Psoas muscle (tissue), 8 donors: Measurements from ENCODE around the gene PPP1R13L. TPM values are rescaled to one million over a fixed set of nuclear protein-coding genes. Genes with fewer than 3 reads are reported as not detected.

ENCODE experiments used
- ATAC-seq, 4 donors: fragments of 200-7000 bp; cut with Tn5 transposase; one replicate each; pipeline ENCODE4 v1.9.1; 2020; ENCODE audit warnings: moderate library complexity in 3 of 4, mild to moderate bottlenecking in 2 of 4
- DNase-seq, 2 donors: peaks; one replicate each; pipeline ENCODE4 v3.0.0-alpha.2; 2020
- H3K27ac ChIP-seq: fragments of 200-600 bp; one replicate; pipeline ENCODE4 v1.8.0; 2022
- H3K27me3 ChIP-seq, 3 donors: fragments of 200-600 bp in 1 of 3; one replicate each; pipeline versions ENCODE4 v1.6.1 to v1.8.0; 2013 to 2022; ENCODE audit warnings: low read length in 2 of 3, mild to moderate bottlenecking in 2 of 3, moderate library complexity in 1 of 3; ENCODE audit not compliant: insufficient read depth in 3 of 3
- H3K36me3 ChIP-seq, 2 donors: fragments of 200-600 bp in 1 of 2; one replicate each; pipeline versions ENCODE4 v1.6.1 to v1.8.0; 2013 to 2022; ENCODE audit warnings: low read depth in 1 of 2, mild to moderate bottlenecking in 1 of 2, moderate library complexity in 1 of 2; ENCODE audit not compliant: insufficient read depth in 1 of 2
- H3K4me1 ChIP-seq: fragments of 200-600 bp; one replicate; pipeline ENCODE4 v1.8.0; 2022
- H3K4me3 ChIP-seq: fragments of 200-600 bp; one replicate; pipeline ENCODE4 v1.8.0; 2022; ENCODE audit warnings: mild to moderate bottlenecking
- H3K9me3 ChIP-seq: fragments of 200-600 bp; one replicate; pipeline ENCODE4 v1.8.0; 2022
- WGBS, 3 donors: extraction: QIAGEN DNeasy Blood & Tissue Kit; methylation state at CpG; one replicate each; pipeline versions ENCODE4 v1.1.6 to v1.1.7; 2013; 5-methylcytosine and 5-hydroxymethylcytosine counted together
- intact Hi-C, 2 donors: fragments of 100-400 bp; cut with DNase I; formaldehyde crosslinking; loops; one replicate each; pipeline versions ENCODE4 v1.11.0 to v1.14.2; 2022
- polyA plus RNA-seq, 3 donors: library from polyadenylated mRNA; stranded (reverse); fragments of 200-250 nt; gene quantifications; one replicate each; pipeline ENCODE4 v1.2.3, GENCODE V29; 2013
- total RNA-seq, 4 donors: library from RNA; stranded (reverse); fragmentation: NEBNext Ultra II Directional in 2 of 4; extraction: Animal tissue kit (Norgen Biotek cat#: 25700) in 2 of 4; gene quantifications; one replicate each; pipeline versions ENCODE4 v1.2.1 to v1.2.4, GENCODE V29; 2021 to 2023
- TF ChIP-seq, protein P1 (sequence below): fragments of 200-600 bp; IDR thresholded peaks from one replicate; pipeline ENCODE4 v1.8.0; 2022; ENCODE audit warnings: antibody characterized with exemption
- donor health status: healthy with polysubstance abuse.
- donor health status: DM: no; HTN: no; CAD: no; lungs with moderate emphysema.
- donor health status: Bipolar disorder and iron deficiency.
- donor health status: healthy.
- donor health status: DM: yes; HTN: yes; CAD: no.
- donor health status: DM: no; HTN: no; CAD: no.
- donor health status: DM: no; HTN: no; CAD: no.
- donor health status: DM: yes; HTN: yes; CAD: no.

PPP1R13L gene
- total and polyA plus RNA-seq, 7 donors, result 1.8 to 21.4 (median 4.8) TPM

DNA sequence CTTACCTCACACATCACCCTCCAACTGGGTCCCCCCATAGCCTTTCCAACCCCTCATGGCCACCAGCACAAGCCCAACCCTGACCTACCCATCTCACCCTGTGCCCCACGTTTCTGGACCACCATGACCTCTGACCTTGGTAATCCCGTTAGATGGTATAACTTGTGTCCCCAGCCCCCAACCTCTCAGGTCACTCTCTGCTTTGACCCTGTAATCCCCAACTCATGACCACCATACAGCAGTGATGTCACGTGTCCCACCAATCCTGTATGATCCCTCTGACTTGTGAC lies 55.8 kb downstream of the PPP1R13L start:
- Histone ChIP-seq H3K9me3 (no peaks in the 10 kb centered on the region), H3K4me3 (no peak overlapping the region), H3K36me3 (peaks cover 2 to 29% of the 10 kb centered on the region in 2 donors), H3K27ac (no peak overlapping the region), H3K4me1 (no peaks in the 10 kb centered on the region), H3K27me3 (peaks cover 0 to 5% (median 5%) of the 10 kb centered on the region in 3 donors)
- intact Hi-C loops, result no loop called here
- DNase-seq (no peak), ATAC-seq (no peak)
- TF ChIP-seq, protein P1, sequence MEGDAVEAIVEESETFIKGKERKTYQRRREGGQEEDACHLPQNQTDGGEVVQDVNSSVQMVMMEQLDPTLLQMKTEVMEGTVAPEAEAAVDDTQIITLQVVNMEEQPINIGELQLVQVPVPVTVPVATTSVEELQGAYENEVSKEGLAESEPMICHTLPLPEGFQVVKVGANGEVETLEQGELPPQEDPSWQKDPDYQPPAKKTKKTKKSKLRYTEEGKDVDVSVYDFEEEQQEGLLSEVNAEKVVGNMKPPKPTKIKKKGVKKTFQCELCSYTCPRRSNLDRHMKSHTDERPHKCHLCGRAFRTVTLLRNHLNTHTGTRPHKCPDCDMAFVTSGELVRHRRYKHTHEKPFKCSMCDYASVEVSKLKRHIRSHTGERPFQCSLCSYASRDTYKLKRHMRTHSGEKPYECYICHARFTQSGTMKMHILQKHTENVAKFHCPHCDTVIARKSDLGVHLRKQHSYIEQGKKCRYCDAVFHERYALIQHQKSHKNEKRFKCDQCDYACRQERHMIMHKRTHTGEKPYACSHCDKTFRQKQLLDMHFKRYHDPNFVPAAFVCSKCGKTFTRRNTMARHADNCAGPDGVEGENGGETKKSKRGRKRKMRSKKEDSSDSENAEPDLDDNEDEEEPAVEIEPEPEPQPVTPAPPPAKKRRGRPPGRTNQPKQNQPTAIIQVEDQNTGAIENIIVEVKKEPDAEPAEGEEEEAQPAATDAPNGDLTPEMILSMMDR, result no peak
- 62 to 75% (median 64%) methylated on average over 3 of the region's 3 CpGs for WGBS, 3 donors

DNA sequence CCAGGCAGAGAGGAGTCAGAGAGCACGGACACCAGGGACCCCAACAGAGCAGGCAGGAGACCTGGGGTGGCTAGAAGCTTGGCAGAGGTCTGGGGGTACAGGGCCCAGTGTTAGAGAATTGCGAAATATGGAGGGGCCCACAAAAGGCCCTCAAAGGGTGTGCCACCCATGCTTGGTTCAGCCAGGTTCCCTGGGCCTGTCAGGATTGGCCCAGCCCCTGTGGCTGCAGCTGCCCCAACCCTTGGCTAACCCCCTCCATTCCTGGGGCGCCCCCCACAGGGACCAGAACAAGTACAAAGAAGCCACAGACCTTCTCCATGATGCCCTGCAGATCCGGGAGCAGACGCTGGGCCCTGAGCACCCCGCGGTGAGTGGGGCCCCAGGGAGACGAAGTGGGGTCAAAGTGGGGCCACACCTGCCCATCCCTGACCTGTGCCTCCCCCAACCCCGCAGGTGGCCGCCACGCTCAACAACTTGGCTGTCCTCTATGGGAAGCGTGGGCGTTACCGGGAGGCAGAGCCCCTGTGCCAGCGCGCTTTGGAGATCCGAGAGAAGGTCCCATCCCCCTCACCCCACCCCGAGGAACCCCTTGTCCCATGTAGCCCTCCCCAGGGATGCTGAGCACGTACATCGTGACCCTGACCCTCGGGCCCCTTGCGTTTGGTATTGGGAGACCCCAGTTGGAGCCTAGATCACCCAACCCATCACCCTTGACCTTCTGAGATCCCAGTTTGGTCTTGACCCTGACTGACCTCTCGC lies 56.3 kb downstream of the PPP1R13L start:
- WGBS, 3 donors, result 69 to 71% (median 71%) methylated on average over 20 to 23 of the region's 23 CpGs
- H3K27me3 ChIP-seq, result peaks cover 0 to 5% (median 5%) of the 10 kb centered on the region in 3 donors
- H3K36me3 ChIP-seq, result peaks cover 2 to 23% of the 10 kb centered on the region in 2 donors
- TF ChIP-seq, protein P1, result no peak
- H3K4me3 ChIP-seq, result no peak overlapping the region
- no peaks in the 10 kb centered on the region for H3K9me3 ChIP-seq
- H3K4me1 ChIP-seq, result no peaks in the 10 kb centered on the region
- ATAC-seq (no peak), DNase-seq (no peak)
- no peak overlapping the region for H3K27ac ChIP-seq
- intact Hi-C loops, result no loop called here

DNA sequence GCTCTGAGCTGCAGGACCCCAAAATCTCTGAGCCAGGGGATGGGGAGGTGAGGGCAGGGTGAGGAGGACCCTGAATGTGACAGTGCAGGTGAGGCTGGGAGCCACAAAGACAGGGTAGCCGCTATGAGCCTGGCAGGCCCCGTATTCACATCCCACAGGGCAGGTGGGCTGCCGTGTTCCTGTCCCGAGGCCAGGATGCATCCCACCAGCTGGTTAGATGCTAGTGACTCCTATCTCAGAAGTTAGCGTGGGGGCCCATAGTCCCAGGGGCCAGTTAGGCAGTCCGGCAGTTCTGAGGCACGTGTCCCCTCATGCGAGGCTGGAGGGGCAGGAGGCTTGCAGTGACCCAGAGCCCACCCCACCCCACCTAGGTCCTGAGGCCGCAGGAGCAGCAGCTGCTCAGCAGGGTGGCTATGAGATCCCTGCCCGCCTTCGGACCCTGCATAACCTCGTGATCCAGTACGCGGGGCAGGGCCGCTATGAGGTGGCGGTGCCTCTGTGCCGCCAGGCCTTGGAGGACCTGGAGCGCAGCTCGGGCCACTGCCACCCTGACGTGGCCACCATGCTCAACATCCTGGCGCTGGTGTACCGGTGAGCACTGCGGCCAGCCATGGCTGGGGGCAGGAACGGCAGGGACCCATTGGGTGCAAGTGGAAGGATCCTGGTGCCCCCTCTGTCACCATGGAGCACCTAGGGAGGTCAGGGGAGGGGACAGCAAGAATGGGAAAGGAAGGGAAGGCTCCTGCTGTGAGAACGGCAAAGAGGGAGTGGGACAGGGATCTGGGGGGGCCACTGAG lies 57.1 kb downstream of the PPP1R13L start:
- WGBS, 3 donors, result 55 to 58% (median 56%) methylated on average over 25 of the region's 25 CpGs

DNA sequence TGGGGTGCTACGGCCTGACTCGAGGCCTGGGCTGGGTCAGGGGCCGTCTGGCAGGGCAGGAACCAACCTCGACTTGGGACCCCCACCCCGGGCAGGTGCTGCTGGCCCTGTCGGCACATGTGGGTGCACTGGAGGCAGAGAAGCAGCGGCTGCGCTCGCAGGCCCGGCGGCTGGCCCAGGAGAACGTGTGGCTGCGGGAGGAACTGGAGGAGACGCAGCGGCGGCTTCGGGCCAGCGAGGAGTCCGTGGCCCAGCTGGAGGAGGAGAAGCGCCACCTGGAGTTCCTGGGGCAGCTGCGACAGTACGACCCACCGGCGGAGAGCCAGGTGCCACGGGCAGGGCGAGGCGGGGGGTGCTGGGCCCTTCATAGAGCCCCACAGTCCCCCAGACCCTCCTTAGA lies 58.4 kb downstream of the PPP1R13L start:
- Histone ChIP-seq H3K27me3 (peaks cover 0 to 7% (median 7%) of the 10 kb centered on the region in 3 donors), H3K27ac (no peak overlapping the region), H3K9me3 (no peaks in the 10 kb centered on the region), H3K4me3 (no peak overlapping the region), H3K4me1 (no peaks in the 10 kb centered on the region), H3K36me3 (peaks cover 2 to 5% of the 10 kb centered on the region in 2 donors)
- DNase-seq (no peak), ATAC-seq (peak; percentile 20 to 63 (median 47))
- TF ChIP-seq, protein P1, result no peak
- intact Hi-C loops, result no loop called here
- WGBS, 3 donors, result 20 to 32% (median 25%) methylated on average over 13 to 27 of the region's 27 CpGs

More for the DNA sequence above, 57.1 kb downstream of the PPP1R13L start:
- Histone ChIP-seq H3K4me3 (no peak overlapping the region), H3K27ac (no peak overlapping the region), H3K36me3 (peaks cover 2 to 16% of the 10 kb centered on the region in 2 donors), H3K9me3 (no peaks in the 10 kb centered on the region), H3K27me3 (peaks cover 0 to 5% (median 5%) of the 10 kb centered on the region in 3 donors), H3K4me1 (no peaks in the 10 kb centered on the region)
- intact Hi-C loops, result no loop called here
- TF ChIP-seq, protein P1, result no peak
- no peak for ATAC-seq
- DNase-seq, result no peak
